ENCODE measurements around the gene PRSS16. TPM values are rescaled to one million over a fixed set of nuclear protein-coding genes. Genes with fewer than 3 reads are reported as not detected.

PRSS16 gene
- total RNA-seq, 2 experiments from 2014 or later = 1.5 to 2.0 TPM

- Mint-ChIP-seq H3K9me3 (ENCODE audit: low read depth) (no peaks in the 10 kb centered on the region), H3K4me1 (no peaks in the 10 kb centered on the region), H3K4me3 (no peak overlapping the region), H3K27me3 (peaks cover 61% of the 10 kb centered on the region), H3K27ac (no peak overlapping the region), H3K36me3 (ENCODE audit: low read depth) (no peaks in the 10 kb centered on the region)
- POLR2A ChIA-PET = interaction anchor here (0.6 kb wide), 2 partner anchors 369 to 867 kb away, joined by 3 read pairs; no protein-coding TSS in a partner anchor
- intact Hi-C loops (cut with DNase I, micrococcal nuclease) = no loop called here
- DNase-seq = no peak
- CTCF ChIA-PET = interaction anchor here (0.6 kb wide), 1 partner anchor 36 kb away, joined by 3 read pairs; no protein-coding TSS in a partner anchor
- ATAC-seq = no peak
These were observed 26.3 kb downstream of the PRSS16 start for GRCh38 chr6:27273783-27274182.

- ATAC-seq (no peak), DNase-seq (peak; percentile 51)
- Mint-ChIP-seq H3K4me3 (no peak overlapping the region), H3K27ac (no peak overlapping the region), H3K4me1 (peaks cover 5% of the 10 kb centered on the region), H3K36me3 (ENCODE audit: low read depth) (peaks cover 3% of the 10 kb centered on the region), H3K27me3 (peaks cover 62% of the 10 kb centered on the region), H3K9me3 (ENCODE audit: low read depth) (peaks cover 2% of the 10 kb centered on the region)
- POLR2A ChIA-PET = no interaction called here
- intact Hi-C loops (cut with DNase I, micrococcal nuclease) = no loop called here
- CTCF ChIA-PET = interaction anchor here (1.0 kb wide), 1 partner anchor 48 kb away, joined by 3 read pairs; no protein-coding TSS in a partner anchor
These were observed 27.8 kb downstream of the PRSS16 start for GRCh38 chr6:27275025-27275956.

GRCh38 chr6:27279513-27280063 lies 32.1 kb downstream of the PRSS16 start:
- Mint-ChIP-seq H3K27me3 (peaks cover 70% of the 10 kb centered on the region), H3K9me3 (ENCODE audit: low read depth) (peaks cover 20% of the 10 kb centered on the region), H3K4me3 (peak overlapping the region; percentile 58), H3K4me1 (peaks cover 10% of the 10 kb centered on the region), H3K27ac (peak overlapping the region; percentile 13), H3K36me3 (ENCODE audit: low read depth) (peaks cover 16% of the 10 kb centered on the region)
- ATAC-seq (no peak), DNase-seq (no peak)
- CTCF ChIA-PET = interaction anchor here (0.6 to 1.0 kb wide), 2 partner anchors 366 to 415 kb away, joined by 3 read pairs; no protein-coding TSS in a partner anchor
- POLR2A ChIA-PET = no interaction called here
- intact Hi-C loops (cut with DNase I, micrococcal nuclease) = loop anchor here (1.0 to 10.0 kb wide), 6 partner anchors 14 to 1535 kb away; no protein-coding TSS in a partner anchor

- peaks cover 24% of the 10 kb centered on the region for H3K9me3 Mint-ChIP-seq (ENCODE audit: low read depth)
- peak overlapping the region; percentile 13 for H3K27ac Mint-ChIP-seq
- DNase-seq (peak; percentile 64), ATAC-seq (peak; percentile 36)
- CTCF ChIA-PET = interaction anchor here (0.9 kb wide), 1 partner anchor 27 kb away, joined by 3 read pairs; no protein-coding TSS in a partner anchor
- intact Hi-C loops (cut with DNase I, micrococcal nuclease) = loop anchor here (1.0 to 10.0 kb wide), 6 partner anchors 13 to 1535 kb away; no protein-coding TSS in a partner anchor
- H3K36me3 Mint-ChIP-seq (ENCODE audit: low read depth) = peaks cover 19% of the 10 kb centered on the region
- POLR2A ChIA-PET = no interaction called here
- H3K4me1 Mint-ChIP-seq = peaks cover 10% of the 10 kb centered on the region
- peaks cover 71% of the 10 kb centered on the region for H3K27me3 Mint-ChIP-seq
- peak overlapping the region; percentile 58 for H3K4me3 Mint-ChIP-seq
These were observed 32.6 kb downstream of the PRSS16 start for GRCh38 chr6:27280064-27280539.

- Mint-ChIP-seq H3K4me3 (peak overlapping the region; percentile 58), H3K9me3 (ENCODE audit: low read depth) (peaks cover 24% of the 10 kb centered on the region), H3K36me3 (ENCODE audit: low read depth) (peaks cover 19% of the 10 kb centered on the region), H3K27me3 (peaks cover 74% of the 10 kb centered on the region), H3K4me1 (peaks cover 10% of the 10 kb centered on the region), H3K27ac (no peak overlapping the region)
- ChIA-PET CTCF (interaction anchor here (0.8 to 0.9 kb wide), 2 partner anchors 27 to 615 kb away, joined by 3 read pairs; no protein-coding TSS in a partner anchor), POLR2A (interaction anchor here (0.6 kb wide), 1 partner anchor 612 kb away, joined by 3 read pairs; a partner anchor contains a TSS)
- ATAC-seq (no peak), DNase-seq (no peak)
- intact Hi-C loops (cut with DNase I, micrococcal nuclease) = loop anchor here (1.0 to 10.0 kb wide), 6 partner anchors 13 to 1534 kb away; no protein-coding TSS in a partner anchor
These were observed 33.1 kb downstream of the PRSS16 start for GRCh38 chr6:27280540-27281000.

- ATAC-seq (no peak), DNase-seq (no peak)
- H3K4me1 Mint-ChIP-seq = peaks cover 10% of the 10 kb centered on the region
- H3K36me3 Mint-ChIP-seq (ENCODE audit: low read depth) = peaks cover 19% of the 10 kb centered on the region
- POLR2A ChIA-PET = interaction anchor here (0.6 kb wide), 1 partner anchor 612 kb away, joined by 3 read pairs; a partner anchor contains a TSS
- H3K27ac Mint-ChIP-seq = no peak overlapping the region
- no peak overlapping the region for H3K4me3 Mint-ChIP-seq
- CTCF ChIA-PET = interaction anchor here (0.8 to 0.9 kb wide), 3 partner anchors 28 to 614 kb away, joined by 3 read pairs; no protein-coding TSS in a partner anchor
- H3K9me3 Mint-ChIP-seq (ENCODE audit: low read depth) = peaks cover 24% of the 10 kb centered on the region
- intact Hi-C loops (cut with DNase I, micrococcal nuclease) = loop anchor here (2.0 to 10.0 kb wide), 5 partner anchors 44 to 1534 kb away; no protein-coding TSS in a partner anchor
- peaks cover 73% of the 10 kb centered on the region for H3K27me3 Mint-ChIP-seq
These were observed 33.6 kb downstream of the PRSS16 start for GRCh38 chr6:27281105-27281539.

GRCh38 chr6:27281569-27281968 lies 34.1 kb downstream of the PRSS16 start:
- DNase-seq (no peak), ATAC-seq (no peak)
- Mint-ChIP-seq H3K4me1 (peaks cover 10% of the 10 kb centered on the region), H3K27ac (no peak overlapping the region), H3K9me3 (ENCODE audit: low read depth) (peaks cover 24% of the 10 kb centered on the region), H3K27me3 (peaks cover 74% of the 10 kb centered on the region), H3K4me3 (no peak overlapping the region), H3K36me3 (ENCODE audit: low read depth) (peaks cover 19% of the 10 kb centered on the region)
- CTCF ChIA-PET = interaction anchor here (0.9 kb wide), 1 partner anchor 103 kb away, joined by 3 read pairs; no protein-coding TSS in a partner anchor
- intact Hi-C loops (cut with DNase I, micrococcal nuclease) = loop anchor here (2.0 to 10.0 kb wide), 5 partner anchors 44 to 1533 kb away; no protein-coding TSS in a partner anchor
- POLR2A ChIA-PET = no interaction called here

GRCh38 chr6:27283279-27283678 lies 35.8 kb downstream of the PRSS16 start:
- Mint-ChIP-seq H3K27ac (no peak overlapping the region), H3K4me3 (peak overlapping the region; percentile 8), H3K4me1 (peaks cover 17% of the 10 kb centered on the region), H3K9me3 (ENCODE audit: low read depth) (peaks cover 24% of the 10 kb centered on the region), H3K27me3 (peaks cover 74% of the 10 kb centered on the region), H3K36me3 (ENCODE audit: low read depth) (peaks cover 23% of the 10 kb centered on the region)
- ChIA-PET POLR2A (no interaction called here), CTCF (no interaction called here)
- intact Hi-C loops (cut with DNase I, micrococcal nuclease) = loop anchor here (2.0 to 10.0 kb wide), 5 partner anchors 14 to 1532 kb away; no protein-coding TSS in a partner anchor
- DNase-seq = no peak
- ATAC-seq = no peak

GRCh38 chr6:27286141-27286540 lies 38.6 kb downstream of the PRSS16 start:
- Mint-ChIP-seq H3K27me3 (peaks cover 81% of the 10 kb centered on the region), H3K4me1 (peaks cover 14% of the 10 kb centered on the region), H3K27ac (no peak overlapping the region), H3K9me3 (ENCODE audit: low read depth) (peaks cover 29% of the 10 kb centered on the region), H3K36me3 (ENCODE audit: low read depth) (peaks cover 24% of the 10 kb centered on the region), H3K4me3 (no peak overlapping the region)
- CTCF ChIA-PET = no interaction called here
- no peak for DNase-seq
- POLR2A ChIA-PET = no interaction called here
- no peak for ATAC-seq
- intact Hi-C loops (cut with DNase I, micrococcal nuclease) = loop anchor here (5.0 to 10.0 kb wide), 2 partner anchors 99 to 1529 kb away; no protein-coding TSS in a partner anchor

- CTCF ChIA-PET = no interaction called here
- intact Hi-C loops (cut with DNase I, micrococcal nuclease) = loop anchor here (5.0 to 10.0 kb wide), 2 partner anchors 100 to 1527 kb away; no protein-coding TSS in a partner anchor
- peaks cover 28% of the 10 kb centered on the region for H3K9me3 Mint-ChIP-seq (ENCODE audit: low read depth)
- peaks cover 83% of the 10 kb centered on the region for H3K27me3 Mint-ChIP-seq
- H3K27ac Mint-ChIP-seq = no peak overlapping the region
- POLR2A ChIA-PET = no interaction called here
- H3K4me3 Mint-ChIP-seq = no peak overlapping the region
- DNase-seq = no peak
- H3K36me3 Mint-ChIP-seq (ENCODE audit: low read depth) = peaks cover 26% of the 10 kb centered on the region
- no peak for ATAC-seq
- peaks cover 14% of the 10 kb centered on the region for H3K4me1 Mint-ChIP-seq
These were observed 40.2 kb downstream of the PRSS16 start for GRCh38 chr6:27287751-27288135.

All from activated CD4-positive, alpha-beta T cell treated with anti-CD3 and anti-CD28 coated beads for 36 hours (primary cell).